Endodermal cell (in vitro differentiated cells): ENCODE measurements around the gene VSTM2B. TPM values are rescaled to one million over a fixed set of nuclear protein-coding genes. Genes with fewer than 3 reads are reported as not detected.

Experiments used
- DNase-seq: peaks from one replicate; pipeline ENCODE4 v3.0.0-alpha.2; 2017
- H3K27ac ChIP-seq: 2 replicates; pipeline ENCODE4 v1.5.1; 2013; ENCODE audit warnings: mild to moderate bottlenecking, low read depth, low read length, moderate library complexity
- H3K27me3 ChIP-seq: 2 replicates; pipeline ENCODE4 v1.6.1; 2013; ENCODE audit warnings: mild to moderate bottlenecking, low read length, moderate library complexity; ENCODE audit not compliant: insufficient read depth, control insufficient read depth, poor library complexity, severe bottlenecking
- H3K36me3 ChIP-seq: 2 replicates; pipeline ENCODE4 v1.7.0; 2013; ENCODE audit warnings: mild to moderate bottlenecking, low read length, moderate library complexity; ENCODE audit not compliant: control insufficient read depth, insufficient read depth
- H3K4me1 ChIP-seq: one replicate; pipeline ENCODE4 v1.7.0; 2013; ENCODE audit warnings: low read length; ENCODE audit not compliant: control insufficient read depth, insufficient read depth
- H3K4me3 ChIP-seq: 2 replicates; pipeline ENCODE4 v1.5.1; 2013; ENCODE audit warnings: mild to moderate bottlenecking, low read length, moderate library complexity
- H3K9ac ChIP-seq: 2 replicates; pipeline ENCODE4 v1.6.1; 2013; ENCODE audit warnings: mild to moderate bottlenecking, low read length, moderate library complexity; ENCODE audit not compliant: poor library complexity, severe bottlenecking; ENCODE audit errors: extremely low read depth
- H3K9me3 ChIP-seq: 2 replicates; pipeline ENCODE4 v1.6.1; 2013; ENCODE audit warnings: mild to moderate bottlenecking, low read length, moderate library complexity; ENCODE audit not compliant: control insufficient read depth
- H3K27ac Mint-ChIP-seq: 2 replicates; pipeline ENCODE4 v1.8.0; 2020; ENCODE audit warnings: mixed read lengths
- H3K27me3 Mint-ChIP-seq: 2 replicates; pipeline ENCODE4 v1.8.0; 2021; ENCODE audit warnings: mild to moderate bottlenecking, mixed read lengths; ENCODE audit not compliant: insufficient read depth
- H3K36me3 Mint-ChIP-seq: 2 replicates; pipeline ENCODE4 v1.8.0; 2020; ENCODE audit warnings: low read depth, mixed read lengths
- H3K4me1 Mint-ChIP-seq: 2 replicates; pipeline ENCODE4 v1.8.0; 2020; ENCODE audit warnings: mixed read lengths
- H3K4me3 Mint-ChIP-seq: 2 replicates; pipeline ENCODE4 v1.8.0; 2020; ENCODE audit warnings: mild to moderate bottlenecking, moderate library complexity, mixed read lengths
- H3K9me3 Mint-ChIP-seq: 2 replicates; pipeline ENCODE4 v1.8.0; 2020; ENCODE audit warnings: mild to moderate bottlenecking, mixed read lengths
- WGBS, 2 experiments: methylation state at CpG; one replicate each; pipeline versions ENCODE4 v1.1.5 to v1.1.7; 2013; ENCODE audit warnings: missing lambda C conversion rate in 2 of 2, mixed read lengths in 1 of 2; ENCODE audit not compliant: insufficient coverage in 1 of 2, insufficient read length in 1 of 2; 5-methylcytosine and 5-hydroxymethylcytosine counted together
- total RNA-seq, 2 donors: library from RNA; stranded (reverse); fragmentation: NEBNext Ultra II Directional in 1 of 2; extraction: Animal tissue kit (Norgen Biotek cat#: 25700) in 1 of 2; gene quantifications; 2 replicates in 1 of 2; 3 replicates in 1 of 2; pipeline ENCODE4 v1.2.1, GENCODE V29; 2021
- TF ChIP-seq, protein P1 (sequence below): fragments of 200-600 bp; sonication (generic); conservative IDR thresholded peaks from 2 replicates; pipeline ENCODE4 v1.5.0; 2021; ENCODE audit warnings: antibody characterized with exemption, mild to moderate bottlenecking

The VSTM2B gene
- total RNA-seq, 2 donors from 2014 or later, result 0.18 TPM; not detected in 1

- H3K9me3 Mint-ChIP-seq, result no peaks in the 10 kb centered on the region
- no peaks in the 10 kb centered on the region for H3K36me3 Mint-ChIP-seq
- Histone ChIP-seq H3K4me1 (no peaks in the 10 kb centered on the region), H3K4me3 (no peak overlapping the region), H3K9ac (no peak overlapping the region), H3K9me3 (no peaks in the 10 kb centered on the region), H3K27me3 (peaks cover 20% of the 10 kb centered on the region), H3K36me3 (no peaks in the 10 kb centered on the region), H3K27ac (no peak overlapping the region)
- DNase-seq, result peak; percentile 28
- WGBS, 2 experiments, result 89 to 90% methylated on average over 2 to 9 of the region's 9 CpGs
- H3K27ac Mint-ChIP-seq, result no peak overlapping the region
- H3K4me1 Mint-ChIP-seq, result no peaks in the 10 kb centered on the region
- peaks cover 16% of the 10 kb centered on the region for H3K27me3 Mint-ChIP-seq
- TF ChIP-seq, protein P1, sequence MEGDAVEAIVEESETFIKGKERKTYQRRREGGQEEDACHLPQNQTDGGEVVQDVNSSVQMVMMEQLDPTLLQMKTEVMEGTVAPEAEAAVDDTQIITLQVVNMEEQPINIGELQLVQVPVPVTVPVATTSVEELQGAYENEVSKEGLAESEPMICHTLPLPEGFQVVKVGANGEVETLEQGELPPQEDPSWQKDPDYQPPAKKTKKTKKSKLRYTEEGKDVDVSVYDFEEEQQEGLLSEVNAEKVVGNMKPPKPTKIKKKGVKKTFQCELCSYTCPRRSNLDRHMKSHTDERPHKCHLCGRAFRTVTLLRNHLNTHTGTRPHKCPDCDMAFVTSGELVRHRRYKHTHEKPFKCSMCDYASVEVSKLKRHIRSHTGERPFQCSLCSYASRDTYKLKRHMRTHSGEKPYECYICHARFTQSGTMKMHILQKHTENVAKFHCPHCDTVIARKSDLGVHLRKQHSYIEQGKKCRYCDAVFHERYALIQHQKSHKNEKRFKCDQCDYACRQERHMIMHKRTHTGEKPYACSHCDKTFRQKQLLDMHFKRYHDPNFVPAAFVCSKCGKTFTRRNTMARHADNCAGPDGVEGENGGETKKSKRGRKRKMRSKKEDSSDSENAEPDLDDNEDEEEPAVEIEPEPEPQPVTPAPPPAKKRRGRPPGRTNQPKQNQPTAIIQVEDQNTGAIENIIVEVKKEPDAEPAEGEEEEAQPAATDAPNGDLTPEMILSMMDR, result no peak
- no peak overlapping the region for H3K4me3 Mint-ChIP-seq
These were observed 13.3 kb downstream of the VSTM2B start for GRCh38 chr19:29539131-29539530.

DNA sequence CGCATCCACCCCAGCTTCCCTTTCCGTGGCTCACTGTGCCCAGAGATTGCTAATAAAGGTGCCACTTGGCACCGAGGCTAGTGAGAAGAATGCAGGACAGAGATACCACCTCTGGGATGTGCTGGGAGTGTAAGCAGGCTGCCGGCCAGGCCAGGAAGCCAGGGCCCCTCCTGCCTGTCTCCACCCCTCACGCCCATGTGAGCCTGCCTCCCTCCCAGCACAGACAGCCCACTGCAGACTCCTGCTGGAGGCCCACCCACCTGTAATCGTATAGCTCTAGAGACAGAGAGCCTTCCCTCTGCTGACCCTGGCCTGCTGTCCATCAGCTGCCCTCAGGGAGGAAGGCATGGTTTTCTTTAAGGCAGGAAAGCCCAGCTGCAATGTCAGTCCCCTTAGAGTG lies 13.9 kb downstream of the VSTM2B start:
- no peak overlapping the region for H3K27ac ChIP-seq
- no peak overlapping the region for H3K27ac Mint-ChIP-seq
- H3K27me3 Mint-ChIP-seq, result peaks cover 16% of the 10 kb centered on the region
- no peak overlapping the region for H3K4me3 Mint-ChIP-seq
- no peaks in the 10 kb centered on the region for H3K36me3 Mint-ChIP-seq
- TF ChIP-seq, protein P1, result no peak
- no peak overlapping the region for H3K4me3 ChIP-seq
- 63 to 70% methylated on average over 4 to 6 of the region's 6 CpGs for WGBS, 2 experiments
- no peaks in the 10 kb centered on the region for H3K9me3 Mint-ChIP-seq
- no peaks in the 10 kb centered on the region for H3K4me1 Mint-ChIP-seq
- no peaks in the 10 kb centered on the region for H3K9me3 ChIP-seq
- H3K27me3 ChIP-seq, result peaks cover 20% of the 10 kb centered on the region
- H3K36me3 ChIP-seq, result no peaks in the 10 kb centered on the region
- no peak overlapping the region for H3K9ac ChIP-seq
- H3K4me1 ChIP-seq, result no peaks in the 10 kb centered on the region
- DNase-seq, result peak; percentile 60

DNA sequence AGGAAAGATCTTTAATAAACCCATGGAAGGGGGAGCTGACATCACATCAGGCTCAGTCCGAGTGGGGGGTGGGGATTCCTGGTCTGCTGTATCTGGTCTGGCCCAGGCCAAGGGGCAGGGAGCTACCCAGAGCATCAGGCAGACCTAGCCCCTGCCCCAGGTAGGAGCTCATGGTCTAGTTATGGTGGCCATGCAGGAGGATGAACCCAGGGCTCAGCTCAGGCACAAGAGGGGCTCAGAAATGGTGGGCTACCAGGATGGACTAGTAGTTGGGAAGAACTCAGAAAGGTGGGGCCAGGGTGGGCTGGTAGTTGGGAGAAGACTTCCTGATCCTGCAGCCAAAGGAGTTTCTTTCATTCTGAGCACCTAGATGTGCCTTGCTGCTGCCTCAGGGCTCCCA lies 14.3 kb downstream of the VSTM2B start:
- Mint-ChIP-seq H3K4me1 (no peaks in the 10 kb centered on the region), H3K36me3 (no peaks in the 10 kb centered on the region), H3K4me3 (no peak overlapping the region), H3K27ac (no peak overlapping the region), H3K27me3 (peaks cover 16% of the 10 kb centered on the region), H3K9me3 (peaks cover 2% of the 10 kb centered on the region)
- H3K4me3 ChIP-seq, result no peak overlapping the region
- H3K4me1 ChIP-seq, result no peaks in the 10 kb centered on the region
- TF ChIP-seq, protein P1, result no peak
- H3K36me3 ChIP-seq, result no peaks in the 10 kb centered on the region
- no peak overlapping the region for H3K27ac ChIP-seq
- H3K9ac ChIP-seq, result no peak overlapping the region
- 40 to 67% methylated on average over 1 of the region's 1 CpG for WGBS, 2 experiments
- no peaks in the 10 kb centered on the region for H3K9me3 ChIP-seq
- peaks cover 20% of the 10 kb centered on the region for H3K27me3 ChIP-seq
- no peak for DNase-seq
